GM19452 (cell line): ENCODE data around the gene MBTPS1.

ENCODE experiments used
- ATAC-seq: cut with Tn5 transposase; IDR thresholded peaks from one replicate; pipeline ENCODE4 v1.9.1; 2021; ENCODE audit not compliant: unreplicated experiment

Gene MBTPS1

DNA sequence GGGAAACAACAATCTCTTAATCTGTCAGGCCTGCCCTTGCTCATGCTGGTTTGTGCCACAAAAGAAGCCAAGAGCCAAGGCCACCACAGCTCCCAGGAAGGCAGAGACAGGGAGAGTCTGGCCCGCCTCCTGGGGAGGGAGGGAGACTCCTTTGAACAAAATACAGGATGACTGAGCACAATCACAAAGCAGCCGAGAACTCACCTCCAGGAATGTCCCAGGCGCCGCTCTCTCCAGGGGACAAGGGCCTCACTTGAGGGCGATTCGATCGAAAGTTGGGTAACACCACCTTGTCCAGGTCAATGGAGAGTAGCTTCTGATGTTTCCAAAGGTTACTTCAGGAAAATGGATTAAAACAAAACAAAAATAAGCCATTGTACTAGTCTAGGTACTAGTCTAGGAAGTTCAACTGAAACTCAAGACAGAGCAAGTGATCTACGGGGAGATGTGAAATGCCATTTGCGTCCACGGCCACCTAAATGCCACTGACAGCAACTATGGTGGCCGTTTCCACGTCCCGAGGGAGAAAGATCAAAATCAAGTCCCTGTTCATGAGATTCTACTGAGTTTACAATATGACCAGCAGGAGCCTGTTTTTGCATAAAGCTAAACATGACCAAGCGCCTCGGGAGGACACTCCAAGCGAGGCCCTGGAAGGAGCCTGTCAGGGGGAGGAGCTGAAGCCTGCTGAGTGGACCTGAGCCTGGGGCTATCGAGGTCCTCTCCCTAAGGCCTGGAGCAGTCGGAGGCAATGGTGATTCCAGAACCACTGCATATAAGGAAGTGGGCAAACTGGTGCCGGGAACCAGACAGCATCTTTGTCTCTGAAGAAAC, 60.7 kb downstream of the MBTPS1 start:
- no peak for ATAC-seq

DNA sequence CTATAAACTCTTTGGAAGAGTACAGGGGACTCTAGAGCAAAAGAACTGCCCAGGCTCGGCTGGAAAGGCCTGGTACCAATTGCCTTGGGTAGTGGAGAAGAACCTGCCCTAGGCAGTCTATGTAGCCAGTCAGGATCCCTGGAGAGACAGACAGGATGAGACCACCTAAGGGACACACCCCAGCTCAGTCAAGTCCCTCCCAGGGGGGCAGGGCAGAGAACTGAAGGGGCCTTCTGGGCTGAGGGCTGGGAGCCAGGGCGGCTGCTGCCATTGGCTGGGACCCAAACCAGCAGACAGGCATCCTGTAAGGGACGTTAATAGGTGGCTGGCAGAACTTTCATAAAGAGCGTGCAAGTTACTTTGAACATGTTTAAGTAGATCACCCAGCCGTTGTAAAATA, 61.4 kb downstream of the MBTPS1 start:
- no peak for ATAC-seq

DNA sequence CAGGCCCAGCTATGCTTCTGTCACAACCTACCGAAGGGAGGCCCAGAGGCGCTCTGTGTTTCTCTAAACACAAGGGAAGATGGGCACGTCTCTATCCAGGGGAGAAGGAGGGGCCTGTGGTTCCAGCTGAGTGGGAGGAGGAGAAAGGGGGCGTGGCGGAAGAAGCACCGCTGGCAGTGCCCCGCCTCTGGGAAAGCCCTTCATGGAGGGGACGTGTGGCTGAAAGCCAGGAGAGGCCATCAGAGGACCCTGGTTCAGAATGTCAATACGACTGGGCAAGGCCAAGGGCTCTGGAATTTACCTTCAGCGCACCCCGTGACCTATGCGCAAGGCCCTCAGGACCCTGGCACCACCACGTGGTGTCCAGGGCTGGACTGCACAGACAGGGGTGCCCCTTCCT, 61.8 kb downstream of the MBTPS1 start:
- no peak for ATAC-seq

DNA sequence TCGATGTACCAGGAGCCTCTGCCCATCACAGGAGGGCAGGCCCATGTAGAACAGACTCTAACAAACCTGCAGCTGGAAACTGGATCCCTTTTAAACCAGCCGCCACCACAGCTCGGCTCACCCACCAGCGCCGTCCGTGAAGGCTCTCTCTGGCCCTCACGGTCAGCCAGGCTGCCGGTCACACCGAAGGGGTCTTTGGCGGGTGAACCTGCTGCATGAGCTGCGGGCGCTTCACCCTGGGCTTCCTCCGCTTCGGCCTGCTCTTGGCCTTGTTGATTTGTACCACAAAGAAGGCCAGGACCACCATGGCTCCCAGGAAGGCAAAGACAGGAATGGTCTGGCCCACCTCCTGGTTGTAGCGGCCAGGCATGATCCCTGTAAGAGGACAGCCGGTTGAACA, 62.5 kb downstream of the MBTPS1 start:
- no peak for ATAC-seq

DNA sequence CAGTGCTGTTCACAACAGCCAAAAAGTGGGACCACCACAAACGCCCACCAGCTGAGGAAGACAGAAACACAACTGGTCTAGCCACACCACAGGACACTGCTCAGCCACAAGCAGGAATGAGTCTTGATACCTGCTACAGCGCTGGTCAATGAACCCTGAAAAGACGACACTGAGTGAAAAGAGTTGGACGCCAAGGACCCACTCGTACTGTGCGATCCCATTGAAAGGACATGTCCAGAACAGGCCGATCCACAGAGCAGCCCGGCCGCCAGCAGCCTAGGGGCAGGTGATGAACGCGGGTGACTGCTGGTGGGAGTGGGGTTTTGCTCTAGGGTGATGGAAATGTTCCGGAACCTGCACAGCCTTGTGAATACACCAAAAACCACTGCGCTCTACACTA, 63.5 kb downstream of the MBTPS1 start:
- no peak for ATAC-seq

DNA sequence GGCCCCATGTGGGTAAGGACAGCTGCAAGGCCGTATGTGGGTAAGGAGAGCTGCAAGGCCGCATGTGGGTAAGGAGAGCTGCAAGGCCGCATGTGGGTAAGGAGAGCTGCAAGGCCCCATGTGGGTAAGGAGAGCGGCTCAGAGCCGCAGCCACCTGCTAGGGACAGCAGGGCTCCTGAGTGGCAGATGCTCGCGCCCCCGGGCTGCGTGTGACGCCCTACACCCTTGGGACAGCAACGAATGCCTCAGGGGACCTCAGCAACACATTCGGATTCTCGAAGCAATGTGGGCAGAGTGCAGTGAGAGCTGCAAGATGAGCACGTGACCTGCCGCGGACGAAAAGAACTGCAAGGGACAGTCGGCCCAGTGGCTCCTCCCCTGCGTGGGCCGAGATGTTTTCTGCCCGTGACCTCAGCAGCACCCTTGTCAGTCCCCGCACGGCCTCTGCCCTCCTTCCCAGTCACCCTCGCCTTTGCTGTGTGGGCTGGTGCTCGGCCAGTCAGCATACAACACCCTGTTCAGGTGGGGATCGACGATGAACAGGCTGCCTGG, 64.6 kb downstream of the MBTPS1 start:
- ATAC-seq: no peak

DNA sequence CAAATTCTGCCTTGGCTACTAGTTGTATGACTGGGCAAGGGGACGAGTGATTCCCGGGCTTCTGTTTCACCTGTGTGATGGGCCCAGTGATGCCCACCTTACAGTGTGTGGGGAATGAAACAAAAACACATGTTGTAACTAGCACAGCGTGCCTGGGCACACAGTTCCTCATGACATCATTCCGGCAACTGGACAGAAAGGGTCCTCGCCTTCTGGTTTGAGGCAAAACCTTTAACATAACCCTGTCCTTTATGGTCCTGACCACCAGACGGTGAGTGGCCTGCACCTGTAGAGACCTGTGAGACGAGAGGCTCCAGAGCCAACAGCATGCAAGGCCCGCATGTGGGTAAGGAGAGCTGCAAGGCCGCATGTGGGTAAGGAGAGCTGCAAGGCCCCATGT, 66.4 kb downstream of the MBTPS1 start:
- ATAC-seq: no peak

DNA sequence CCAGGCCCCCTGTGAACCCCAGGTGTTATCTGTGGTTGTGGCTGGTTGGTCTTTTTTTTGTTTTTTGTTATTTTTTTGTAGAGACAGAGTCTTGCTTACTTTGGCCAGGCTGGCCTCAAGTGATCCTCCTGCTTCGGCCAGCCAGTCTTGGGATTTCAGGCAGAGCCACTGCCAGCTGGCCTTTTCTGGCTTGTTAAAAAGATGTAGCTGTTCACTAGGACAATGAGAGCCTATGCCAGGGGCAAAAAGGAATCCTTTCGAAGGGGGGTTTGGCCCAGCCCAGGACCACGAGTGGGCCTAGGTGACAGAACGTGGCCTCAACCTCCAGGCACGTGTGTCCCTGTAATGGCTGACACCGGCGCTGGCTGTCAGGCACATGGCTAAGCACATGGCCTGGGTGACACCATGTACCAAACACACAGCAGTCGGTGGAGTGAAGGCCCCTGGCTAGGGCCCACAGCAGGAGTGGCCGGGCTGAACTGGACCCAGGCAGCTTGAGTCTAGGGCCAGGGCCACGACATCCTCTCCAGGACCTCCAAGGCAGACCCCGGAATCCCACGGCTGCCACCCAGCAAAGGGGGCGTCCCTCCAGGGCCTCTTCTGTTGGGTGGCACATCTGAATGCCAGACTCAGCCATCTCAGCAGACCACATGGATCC, 67.2 kb downstream of the MBTPS1 start:
- no peak for ATAC-seq

DNA sequence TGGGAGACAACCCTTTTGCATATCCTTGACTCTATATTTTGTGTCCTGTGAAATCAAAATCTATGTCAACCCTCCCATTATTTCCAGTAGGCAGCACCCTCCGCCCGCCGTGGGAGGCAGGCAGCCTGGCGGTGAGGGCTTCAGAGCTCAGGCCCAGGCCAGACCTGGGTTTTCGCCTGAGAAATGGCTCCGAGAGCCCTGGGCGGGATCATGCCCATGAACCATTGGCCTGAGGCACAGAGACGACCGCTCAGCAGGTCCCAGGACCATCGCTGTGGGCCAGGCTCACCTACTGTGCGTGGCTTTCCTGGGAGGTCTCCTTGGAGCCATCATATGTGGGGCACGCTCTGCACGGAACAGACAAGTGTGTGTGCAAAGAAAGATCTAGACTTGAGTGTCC, 67.9 kb downstream of the MBTPS1 start:
- ATAC-seq: no peak

DNA sequence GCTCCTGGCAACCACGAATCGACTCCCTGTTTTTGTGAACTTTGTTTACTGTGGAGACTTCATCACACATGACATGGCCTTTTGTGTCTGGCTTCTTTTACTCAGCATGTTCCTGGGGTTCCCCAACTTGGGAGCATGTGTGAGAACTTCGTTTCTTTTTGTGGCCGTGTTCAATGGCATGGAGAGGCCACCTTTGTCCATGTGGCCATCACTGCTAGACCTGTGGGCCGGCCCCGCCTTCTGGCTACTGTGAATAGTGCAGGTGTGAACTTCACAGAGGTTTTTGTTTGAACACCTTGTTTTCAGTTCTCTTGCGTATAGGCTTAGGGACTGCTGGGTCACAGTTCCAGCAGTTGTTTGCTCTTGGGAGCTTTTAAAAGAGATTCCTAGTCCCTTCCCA, 68.5 kb downstream of the MBTPS1 start:
- no peak for ATAC-seq

DNA sequence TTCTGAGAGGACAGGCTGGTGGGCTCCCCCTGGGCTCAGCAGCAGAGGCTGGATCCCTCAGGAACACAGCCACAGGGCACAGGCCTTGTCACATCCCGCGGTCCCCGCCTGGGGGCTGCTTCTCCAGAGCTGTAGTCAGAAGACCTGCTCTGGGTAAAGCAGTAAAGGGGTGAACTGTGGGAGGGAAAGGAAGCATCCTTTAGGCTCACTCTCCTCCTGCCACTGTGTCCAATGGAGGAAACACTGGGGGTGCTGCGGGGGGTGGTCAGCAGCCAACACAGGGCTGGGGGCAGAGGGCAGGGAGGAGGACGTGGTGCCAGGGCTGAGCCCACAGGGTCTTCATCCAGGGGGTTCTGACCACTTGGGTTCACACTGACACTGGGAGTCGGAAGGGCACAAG, 69.1 kb downstream of the MBTPS1 start:
- no peak for ATAC-seq

DNA sequence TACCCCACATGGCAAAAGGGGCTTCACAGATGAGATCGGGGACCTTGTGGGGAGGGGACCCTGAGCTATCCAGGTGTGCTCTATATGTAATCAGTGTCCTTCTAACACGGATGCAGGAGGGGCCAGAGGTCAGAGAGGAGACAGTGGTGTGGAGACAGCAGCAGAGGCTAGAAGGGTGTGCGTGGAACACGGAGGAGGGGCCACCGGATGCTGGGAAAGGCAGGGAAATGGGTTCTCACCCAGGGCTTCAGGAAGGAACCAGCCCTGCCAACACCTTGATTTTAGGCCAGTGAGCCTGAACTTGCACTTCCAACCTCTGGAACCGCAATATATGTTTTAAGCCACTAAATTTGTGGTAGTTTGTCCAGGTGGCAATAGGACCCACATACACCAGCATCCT, 69.5 kb downstream of the MBTPS1 start:
- ATAC-seq: no peak

DNA sequence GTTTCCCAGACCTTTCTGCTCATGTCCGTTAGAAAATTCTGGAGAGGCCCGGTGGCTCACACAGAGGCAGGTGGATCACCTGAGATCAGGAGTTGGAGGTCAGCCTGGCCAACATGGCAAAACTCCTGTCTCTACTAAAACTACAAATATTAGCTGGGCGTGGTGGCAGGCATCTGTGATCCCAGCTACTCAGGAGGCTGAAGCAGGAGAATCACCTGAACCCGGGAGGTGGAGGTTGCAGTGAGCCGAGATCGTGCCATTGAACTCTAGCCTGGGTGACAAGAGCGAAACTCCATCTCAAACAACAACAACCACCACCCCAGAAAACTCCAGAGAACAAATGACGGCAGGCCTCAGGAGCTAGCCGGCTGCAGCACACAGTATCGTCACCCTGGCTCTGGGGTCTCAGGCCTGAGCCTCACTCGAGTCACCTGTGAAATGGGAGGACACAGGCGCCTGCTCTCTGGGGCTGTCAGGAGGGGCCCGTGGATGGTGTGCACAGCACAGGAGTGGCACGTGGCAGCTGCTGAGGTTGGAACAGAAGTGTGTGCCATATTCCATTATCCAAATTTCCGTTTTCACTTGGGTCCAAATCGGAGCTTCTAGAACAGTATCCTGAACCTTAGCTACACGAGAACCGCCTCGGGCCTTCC, 70.8 kb downstream of the MBTPS1 start:
- no peak for ATAC-seq

DNA sequence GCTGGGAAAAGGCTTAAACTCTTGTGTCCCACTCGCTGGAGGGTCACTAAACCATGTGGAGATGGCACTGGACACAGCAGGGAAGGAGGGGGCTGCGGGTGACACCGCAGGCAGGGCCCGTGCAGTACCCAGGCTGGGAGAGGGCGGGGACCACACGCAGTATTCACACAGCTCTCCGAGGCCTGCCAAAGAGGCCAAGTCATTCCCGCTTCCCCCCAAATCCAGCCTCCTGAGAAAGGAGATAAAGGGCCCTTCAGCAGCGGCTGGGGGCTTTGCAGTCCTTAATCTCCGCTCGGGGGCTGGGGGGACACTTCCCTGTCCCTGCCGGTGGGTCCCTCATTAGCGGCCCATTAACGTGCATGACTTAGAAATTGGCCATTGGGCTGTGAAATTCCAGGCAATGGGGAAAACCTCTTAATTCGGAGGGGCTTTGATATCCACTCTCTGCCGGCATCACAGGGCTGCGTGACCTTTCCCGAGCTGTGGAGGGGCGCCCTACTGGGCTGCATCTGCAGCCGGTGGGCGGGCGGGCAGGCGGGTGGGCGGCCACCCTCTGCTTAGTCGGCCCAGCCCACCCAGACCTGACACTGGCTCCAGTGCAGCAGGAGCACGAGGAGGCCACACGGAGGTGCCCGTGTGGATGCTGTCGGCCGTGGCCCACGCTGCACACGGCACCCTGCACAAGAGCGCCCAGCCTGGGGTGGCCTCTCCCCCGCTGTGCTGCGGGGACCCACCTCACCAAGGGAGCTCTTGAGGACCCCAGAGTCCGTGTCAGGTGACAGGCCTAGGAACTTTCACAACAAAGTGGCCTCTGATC, 71.5 kb downstream of the MBTPS1 start:
- ATAC-seq: no peak

DNA sequence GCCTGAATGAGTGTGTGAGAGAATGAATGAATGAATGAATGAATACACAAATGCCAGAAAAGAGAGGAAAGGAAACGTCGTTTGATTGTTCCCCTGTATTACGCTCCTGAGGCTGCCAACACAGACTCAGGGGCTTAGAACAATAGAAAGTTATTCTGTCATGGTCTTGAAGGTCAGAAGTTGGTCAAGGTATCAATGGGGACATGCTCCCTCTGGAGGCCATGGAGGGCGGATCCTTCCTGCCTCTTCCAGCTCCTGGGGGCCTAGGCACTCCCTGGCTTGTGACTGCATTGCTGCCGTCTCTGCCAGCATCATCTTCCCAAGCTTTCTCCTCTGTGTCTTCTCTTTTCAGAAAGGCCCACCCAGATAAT, 72.6 kb downstream of the MBTPS1 start:
- no peak for ATAC-seq

DNA sequence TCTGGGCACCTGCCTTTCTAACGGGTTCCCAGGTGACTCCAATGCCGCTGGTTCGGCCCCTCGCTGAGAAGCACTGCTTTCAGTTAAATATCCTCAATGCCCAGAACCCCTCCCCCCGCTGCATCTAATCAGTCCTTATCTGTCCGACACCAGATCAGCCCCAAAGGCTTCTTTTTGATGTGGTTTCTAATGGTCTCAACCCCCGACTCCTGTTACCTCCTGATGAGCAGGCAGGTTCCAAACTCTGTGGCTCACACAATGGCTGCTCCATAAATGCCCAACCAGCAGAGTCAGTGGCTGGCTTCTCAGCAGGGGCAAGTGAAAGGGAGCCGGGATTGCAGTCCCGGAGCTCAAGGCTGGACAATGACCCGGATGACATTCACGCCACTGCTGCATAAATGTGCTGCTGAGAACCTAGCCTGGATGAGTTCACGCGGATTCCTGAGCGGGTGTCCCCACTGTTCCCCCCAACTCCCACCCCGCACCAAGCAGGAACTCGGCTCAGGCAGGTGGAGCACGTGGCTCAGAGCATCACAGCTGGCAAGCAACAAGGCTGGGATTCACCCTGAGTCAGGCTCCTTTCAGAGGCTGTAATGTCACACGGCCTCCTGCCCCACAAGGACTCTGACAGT, 73.1 kb downstream of the MBTPS1 start:
- no peak for ATAC-seq

DNA sequence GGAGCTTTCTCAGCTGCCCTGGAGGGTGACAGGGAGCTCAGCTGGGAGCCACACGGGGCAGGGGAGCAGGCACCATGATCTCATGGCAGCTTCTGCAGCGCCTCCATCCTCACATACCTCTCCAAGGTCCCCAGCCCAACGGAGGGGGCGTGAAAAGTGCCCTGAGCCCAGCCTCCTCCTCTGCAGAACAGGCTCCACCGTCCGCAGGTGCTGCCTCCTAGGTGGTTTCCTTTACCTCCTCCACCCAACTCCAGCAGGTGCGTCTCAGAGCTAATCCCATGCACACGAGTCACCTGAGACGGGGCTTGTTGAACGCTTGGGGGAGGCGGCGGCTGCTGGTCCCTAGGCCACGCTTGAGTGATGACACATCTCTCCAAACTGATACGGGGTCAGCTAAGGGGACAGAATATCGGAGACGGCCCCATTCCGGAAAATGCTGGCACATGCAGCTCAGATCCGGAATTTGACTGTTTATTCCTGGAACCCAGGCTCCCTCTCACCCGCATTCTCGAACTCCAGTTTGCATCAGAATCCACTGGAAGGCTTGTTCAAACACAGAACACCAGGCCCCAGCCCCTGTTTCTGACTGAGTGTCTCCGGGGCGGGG, 73.8 kb downstream of the MBTPS1 start:
- no peak for ATAC-seq

DNA sequence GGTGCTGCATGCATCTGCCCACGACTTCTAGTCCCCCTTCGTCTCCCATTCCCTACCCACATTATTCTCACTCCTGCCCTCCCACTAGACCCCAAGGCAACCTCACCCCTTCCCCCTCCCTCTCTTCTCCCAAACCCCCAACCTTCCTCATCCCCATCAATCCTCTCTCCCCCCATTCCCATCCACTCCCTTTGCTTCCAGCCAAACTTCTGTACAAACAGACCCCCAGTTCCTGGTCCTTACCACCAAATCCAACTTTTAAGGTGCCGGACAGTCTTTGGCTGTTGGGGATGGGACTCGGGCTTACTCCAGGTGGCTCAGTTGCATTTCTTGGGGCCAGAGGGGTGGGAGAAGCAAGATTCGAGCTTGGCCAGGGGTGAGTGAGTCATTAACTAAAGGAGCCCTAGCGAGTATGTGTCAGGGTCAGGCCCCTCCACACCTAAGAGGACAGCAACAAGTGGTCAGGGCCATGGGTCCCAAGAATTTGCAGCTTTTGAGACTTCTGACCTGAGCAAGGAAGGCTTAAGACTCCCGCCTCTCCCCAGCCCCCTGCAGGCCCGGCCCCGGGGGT, 74.3 kb downstream of the MBTPS1 start, which contains the start of gene SLC38A8:
Gene SLC38A8, minus strand, starts transcription at position 488 of the 571 bp plus-strand sequence. CDS start 638 bp downstream, outside the sequence.
- no peak for ATAC-seq

DNA sequence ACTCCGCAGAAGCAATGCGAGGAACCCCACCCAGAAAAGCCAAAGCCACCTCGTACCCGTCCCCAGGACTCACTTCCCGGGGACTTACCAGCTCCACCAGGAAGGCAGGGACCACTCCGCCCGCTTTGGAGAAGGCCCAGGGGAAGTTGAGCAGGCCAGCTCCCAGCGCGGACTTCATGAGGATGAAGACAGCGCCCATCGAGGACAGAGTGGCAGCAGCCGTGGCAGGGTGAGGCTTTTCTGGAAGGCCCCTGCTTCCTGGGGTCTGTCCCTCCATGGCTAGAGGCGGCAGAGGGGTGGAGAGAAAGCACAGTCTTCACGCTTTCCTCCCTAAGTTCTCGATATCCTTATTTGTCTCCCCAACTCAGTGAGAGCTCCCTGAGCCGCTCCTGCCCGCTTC, 74.9 kb downstream of the MBTPS1 start:
- no peak for ATAC-seq
